Activated T-cell treated with anti-CD3 and anti-CD28 coated beads for 4 hours (primary cell): ENCODE results near the gene C9orf72.
"Not testable (repeated sequence)": the region's sequence is repeated elsewhere in the genome, so short reads cannot be mapped to it uniquely, and the experiment has no call there.

Experiments used
- DNase-seq: peaks from one replicate; pipeline ENCODE4 v3.0.0-alpha.2; 2020

The C9orf72 gene

DNA sequence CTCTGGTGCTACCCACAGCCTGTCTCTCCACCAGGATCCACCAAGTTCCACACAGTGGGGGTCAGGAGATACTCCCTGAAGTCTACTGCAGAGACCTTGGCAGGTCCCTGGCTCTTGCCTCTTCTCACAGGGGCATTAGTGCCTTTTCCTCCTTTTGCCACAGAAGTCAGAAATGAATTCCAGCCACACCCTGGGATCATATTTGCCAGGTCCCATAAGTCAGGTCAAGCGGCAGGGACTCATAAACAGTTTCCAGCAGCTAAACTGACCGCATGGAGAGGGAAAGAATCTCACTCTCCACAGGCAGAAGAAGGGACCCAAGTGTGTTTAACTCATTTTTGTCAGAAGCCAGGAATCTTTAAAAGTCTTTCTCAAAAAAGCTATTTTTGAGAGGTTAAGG, 62.5 kb downstream of the C9orf72 start:
- DNase-seq, result no peak

- DNase-seq, result no peak
These were observed 66.3 kb downstream of the C9orf72 start for GRCh38 chr9:27506981-27507380.

GRCh38 chr9:27505744-27506161, 67.5 kb downstream of the C9orf72 start:
- DNase-seq, result no peak

DNA sequence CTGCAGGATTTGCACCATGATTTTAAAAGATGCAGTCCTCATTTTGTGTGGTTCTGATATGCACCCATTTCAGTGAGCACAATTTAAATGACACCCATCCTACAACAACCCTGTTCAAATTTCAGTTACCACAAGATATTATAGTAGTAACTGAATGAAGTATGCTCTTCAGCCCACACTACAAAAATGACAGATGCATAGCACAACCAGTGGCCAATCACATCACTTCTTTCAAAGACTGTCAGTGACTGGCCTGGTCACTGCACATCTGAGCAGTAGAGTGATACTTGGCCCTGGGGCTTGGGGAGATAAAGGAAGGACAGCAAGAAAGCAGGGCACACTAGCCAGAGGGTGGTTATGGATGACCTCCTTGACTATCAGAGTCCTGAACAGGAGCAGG, 69.0 kb downstream of the C9orf72 start:
- no peak for DNase-seq

GRCh38 chr9:27503623-27504022, 69.7 kb downstream of the C9orf72 start:
- no peak for DNase-seq

- DNase-seq, result not testable (repeated sequence)
These were observed 72.4 kb downstream of the C9orf72 start for GRCh38 chr9:27500902-27501301.

DNA sequence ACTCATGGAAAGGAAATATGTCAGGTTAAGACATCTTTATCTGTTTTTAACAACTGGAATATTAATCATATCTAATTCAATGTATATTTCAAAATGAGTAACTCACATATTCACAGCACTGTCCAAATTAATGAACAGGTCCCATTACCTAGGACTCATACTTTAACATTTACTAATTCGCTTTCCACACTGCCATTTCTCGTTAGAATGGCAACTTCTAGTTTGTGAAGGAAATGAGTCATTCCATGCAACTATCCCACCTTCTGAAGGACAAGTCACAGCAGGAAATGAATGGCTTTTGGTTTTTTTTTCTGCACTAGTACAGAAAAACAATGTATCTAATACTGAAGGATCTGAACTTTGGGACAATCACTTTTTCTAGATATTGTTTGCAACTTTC, 73.8 kb downstream of the C9orf72 start:
- DNase-seq, result no peak

- DNase-seq, result no peak
These were observed 75.3 kb downstream of the C9orf72 start for GRCh38 chr9:27497883-27498417.
